ENCODE measurements around the gene FOXP1.

GRCh38 chr3:71051893-71052687, 531.4 kb downstream of the FOXP1 start:
- TF ChIP-seq CTCF (IDR thresholded peaks at IDR 0.05; ENCODE audit: low read length), result no peak
- no peak for TF ChIP-seq EZH2 (IDR thresholded peaks at IDR 0.05; ENCODE audit: borderline replicate concordance, low read length)
